GM18868 (cell line): ENCODE measurements around the gene LIN7B.
"Not testable (repeated sequence)": the region's sequence is repeated elsewhere in the genome, so short reads cannot be mapped to it uniquely, and the experiment has no call there.

Experiments
- ATAC-seq: cut with Tn5 transposase; IDR thresholded peaks from one replicate; pipeline ENCODE4 v1.9.1; 2021; ENCODE audit warnings: mild to moderate bottlenecking, moderate library complexity; ENCODE audit not compliant: unreplicated experiment

The LIN7B gene

GRCh38 chr19:49113762-49114629 is at the start of gene LIN7B:
Gene LIN7B, plus strand, starts transcription at chr19:49114370. Its CDS starts 35 bp downstream, at chr19:49114405.
- peak; percentile 56 for ATAC-seq

GRCh38 chr19:49064768-49065611 is 49.2 kb upstream of the LIN7B start, which contains the start of gene NTF4:
Gene NTF4, minus strand, starts transcription at chr19:49064818. Its CDS starts 2,821 bp downstream, at chr19:49061997.
- no peak for ATAC-seq

GRCh38 chr19:49065905-49066512 is 48.2 kb upstream of the LIN7B start:
- no peak for ATAC-seq

DNA sequence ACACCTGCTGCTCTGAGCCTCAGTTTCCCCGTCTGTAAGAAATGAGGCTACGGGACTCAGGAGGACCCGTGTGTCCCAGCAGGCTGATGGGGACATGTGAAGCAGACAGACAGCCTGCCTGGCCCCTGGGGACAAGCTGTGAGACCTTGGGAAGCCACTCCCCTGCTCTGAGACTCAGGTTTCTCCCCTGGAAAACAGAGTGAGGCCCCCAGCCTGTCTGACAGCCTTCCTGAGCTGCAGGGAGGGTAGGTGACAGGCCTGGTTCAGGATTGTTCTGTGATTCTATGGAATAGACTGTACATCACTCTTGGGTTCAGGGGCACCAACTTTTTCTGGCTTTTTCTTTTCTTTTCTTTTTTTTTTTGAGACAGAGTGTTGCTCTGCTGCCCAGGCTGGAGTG is 46.6 kb upstream of the LIN7B start:
- no peak for ATAC-seq

DNA sequence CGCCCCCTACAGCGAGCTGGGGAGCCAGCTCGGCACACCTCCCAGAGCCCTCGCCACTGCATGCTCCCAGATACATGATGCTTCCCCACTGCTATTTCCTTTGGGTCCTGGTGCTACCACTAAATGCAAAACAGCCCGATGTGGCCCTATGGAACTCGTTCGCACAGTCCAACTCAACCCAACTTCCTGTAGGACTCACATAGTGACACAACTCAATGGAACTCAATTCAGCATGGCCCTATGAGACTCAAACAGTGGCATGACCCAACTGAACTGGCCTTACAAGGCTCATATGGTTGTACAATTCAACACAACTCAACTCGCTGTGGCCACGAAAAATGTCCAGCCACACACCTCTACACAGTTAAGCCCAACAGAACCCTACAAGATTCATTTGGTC is 45.1 kb upstream of the LIN7B start:
- no peak for ATAC-seq

GRCh38 chr19:49070416-49070815 is 43.8 kb upstream of the LIN7B start:
- ATAC-seq, result no peak

DNA sequence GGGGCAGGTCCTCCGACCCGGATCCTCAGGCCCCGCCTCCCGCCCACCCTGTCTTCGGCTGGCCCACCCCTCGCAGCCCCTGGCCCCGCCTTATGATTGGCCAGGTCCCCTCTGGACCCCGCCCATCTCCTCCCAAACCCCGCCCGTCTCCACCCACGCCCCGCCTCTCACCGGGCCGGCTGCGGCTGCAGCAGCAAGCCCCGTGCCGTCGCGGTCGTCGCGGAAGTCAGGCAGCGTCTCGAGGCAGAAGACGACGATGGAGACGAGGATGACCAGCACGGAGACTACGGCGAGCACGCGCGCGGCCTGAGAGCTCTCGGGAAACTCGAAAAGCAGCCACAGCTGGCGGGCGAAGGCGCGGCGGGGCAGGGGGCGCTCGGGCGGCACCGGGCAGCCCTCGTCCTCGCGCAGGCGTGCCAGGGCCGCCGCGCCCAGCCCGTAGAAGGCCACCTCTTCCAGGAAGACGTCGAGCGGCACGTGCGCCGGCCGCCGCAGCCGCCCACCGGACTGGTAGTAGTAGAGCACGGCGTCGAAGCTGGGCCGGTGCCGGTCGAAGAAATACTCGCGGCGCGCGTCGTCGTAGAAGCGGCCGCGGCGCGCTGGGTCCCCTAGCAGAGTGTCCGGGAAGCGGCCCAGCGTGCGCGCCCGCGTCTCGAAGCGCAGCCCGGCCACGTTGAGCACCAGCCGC is 42.2 kb upstream of the LIN7B start:
- ATAC-seq, result no peak

GRCh38 chr19:49073514-49074378 is 40.4 kb upstream of the LIN7B start:
- no peak for ATAC-seq

- ATAC-seq, result not testable (repeated sequence)
Observed at GRCh38 chr19:49074869-49075268, 39.3 kb upstream of the LIN7B start.

- no peak for ATAC-seq
Observed at GRCh38 chr19:49080392-49080791, 33.8 kb upstream of the LIN7B start.

DNA sequence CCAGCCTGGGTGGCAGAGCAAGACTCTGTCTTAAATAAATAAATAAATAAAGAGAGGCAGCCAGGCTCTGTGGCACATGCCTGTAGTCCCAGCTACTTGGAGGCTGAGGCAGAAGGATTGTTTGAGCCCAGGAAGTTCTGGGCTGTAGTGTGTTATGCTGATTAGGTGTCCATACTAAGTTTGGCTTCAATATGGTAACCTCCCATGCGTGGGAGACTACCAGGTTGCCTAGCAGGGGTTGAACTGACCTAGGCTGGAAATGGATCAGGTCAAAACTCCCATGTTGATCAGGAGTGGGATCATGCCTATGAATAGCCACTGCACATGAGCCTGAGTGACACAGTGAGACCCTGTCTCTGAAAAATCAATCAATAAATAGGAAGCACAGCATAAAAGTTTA is 32.9 kb upstream of the LIN7B start:
- ATAC-seq, result no peak

GRCh38 chr19:49084206-49085019 is 29.8 kb upstream of the LIN7B start:
- ATAC-seq, result no peak

DNA sequence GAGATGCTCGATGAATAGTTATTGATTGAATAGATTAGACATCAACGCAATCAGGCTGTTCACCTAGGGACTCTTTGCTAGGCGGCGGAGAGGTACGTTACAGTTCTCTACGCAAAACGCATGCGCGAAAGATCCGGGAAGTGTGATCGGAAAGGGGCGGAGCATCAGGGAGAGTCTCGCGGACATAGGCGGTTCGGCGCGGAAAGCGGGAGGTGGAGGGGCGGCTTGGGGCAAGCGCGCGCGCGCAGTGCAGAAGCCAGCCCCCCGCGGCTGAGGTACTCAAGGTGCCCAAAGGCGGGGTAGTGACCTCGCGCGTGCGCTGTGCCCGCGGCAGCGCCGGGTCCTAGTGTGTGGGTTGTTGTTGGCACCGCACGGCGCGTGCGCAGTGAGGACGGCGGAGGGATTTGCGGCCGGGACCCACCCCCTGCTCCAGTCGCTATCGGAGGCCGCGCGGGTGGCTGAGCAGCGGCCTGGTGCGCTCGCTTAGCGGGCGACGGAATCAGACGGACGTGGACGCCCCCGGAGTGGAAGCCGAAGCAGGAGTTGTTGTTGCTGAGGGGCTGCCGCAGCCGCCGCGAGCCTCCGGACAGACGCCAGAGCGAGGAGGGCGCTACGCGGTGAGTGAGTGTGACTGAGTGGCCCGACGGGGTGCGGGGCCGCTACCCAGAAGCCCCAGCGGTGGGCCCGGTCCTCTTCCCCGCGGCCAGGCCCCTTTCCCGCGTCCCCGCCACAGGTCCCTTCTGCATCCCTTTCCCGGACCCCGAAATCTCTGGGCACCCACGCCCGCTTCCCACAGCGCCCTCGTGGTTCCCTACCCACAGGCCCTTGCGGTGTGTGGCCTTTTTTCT is 28.9 kb upstream of the LIN7B start, which contains the start of gene SNRNP70:
TSS of gene SNRNP70 (plus strand) at position 432 of the 848 bp plus-strand sequence. CDS start 964 bp downstream, outside the sequence.
- ATAC-seq, result peak; percentile 92

GRCh38 chr19:49085868-49086232 is 28.3 kb upstream of the LIN7B start:
- no peak for ATAC-seq

GRCh38 chr19:49086296-49086695 is 27.9 kb upstream of the LIN7B start:
- no peak for ATAC-seq

GRCh38 chr19:49091391-49092038 is 22.7 kb upstream of the LIN7B start:
- ATAC-seq, result no peak

- ATAC-seq, result no peak
Observed at GRCh38 chr19:49092686-49093085, 21.5 kb upstream of the LIN7B start.
